HEK293T (cell line): ENCODE data around the gene EXD1.
"Not testable (repeated sequence)": the region's sequence is repeated elsewhere in the genome, so short reads cannot be mapped to it uniquely, and the experiment has no call there.

Source experiments
- CTCF ChIA-PET: fragments of 350-600 bp; formaldehyde crosslinking; extraction: SDS; loops from one replicate; lab custom pipeline; 2021; ENCODE audit warnings: antibody characterized with exemption, inconsistent platforms; lab: Yijun Ruan, JAX
- POLR2A ChIA-PET: fragments of 350-600 bp; formaldehyde crosslinking; extraction: SDS; loops from one replicate; lab custom pipeline; 2020; ENCODE audit warnings: antibody characterized with exemption, inconsistent platforms; lab: Yijun Ruan, JAX
- DNase-seq: peaks from one replicate; pipeline ENCODE4 v3.0.0; 2012; ENCODE audit warnings: mixed read lengths; ENCODE audit errors: extremely low spot score
- ARNT ChIP-seq: fragments of 450-650 bp; IDR thresholded peaks from 2 replicates; pipeline ENCODE4 v1.6.1; 2017; ENCODE audit warnings: mild to moderate bottlenecking
- BHLHE40 ChIP-seq: fragments of 450-650 bp; IDR thresholded peaks from 2 replicates; pipeline ENCODE4 v1.6.1; 2016; ENCODE audit warnings: mild to moderate bottlenecking, moderate library complexity, borderline replicate concordance
- CTBP1 ChIP-seq: fragments of 450-650 bp; IDR thresholded peaks from 2 replicates; pipeline ENCODE4 v1.6.1; 2016; ENCODE audit warnings: borderline replicate concordance
- ELF4 ChIP-seq: fragments of 450-650 bp; IDR thresholded peaks from 2 replicates; pipeline ENCODE4 v1.6.1; 2017; ENCODE audit warnings: antibody characterized with exemption
- FOXA1 ChIP-seq: fragments of 450-650 bp; IDR thresholded peaks from 2 replicates; pipeline ENCODE4 v1.6.1; 2016; ENCODE audit warnings: mild to moderate bottlenecking
- FOXK2 ChIP-seq: fragments of 450-650 bp; IDR thresholded peaks from 2 replicates; pipeline ENCODE4 v1.6.1; 2016; ENCODE audit warnings: mild to moderate bottlenecking
- FOXM1 ChIP-seq: fragments of 450-650 bp; IDR thresholded peaks from 2 replicates; pipeline ENCODE4 v1.6.1; 2017; ENCODE audit warnings: mild to moderate bottlenecking, borderline replicate concordance
- HDGF ChIP-seq: fragments of 450-650 bp; IDR thresholded peaks from 2 replicates; pipeline ENCODE4 v1.6.1; 2017; ENCODE audit warnings: antibody characterized with exemption, borderline replicate concordance
- L3MBTL2 ChIP-seq: fragments of 450-650 bp; conservative IDR thresholded peaks from 2 replicates; pipeline ENCODE4 v1.6.1; 2016; ENCODE audit warnings: mild to moderate bottlenecking
- LEF1 ChIP-seq: fragments of 450-650 bp; IDR thresholded peaks from 2 replicates; pipeline ENCODE4 v1.6.1; 2017; ENCODE audit warnings: mild to moderate bottlenecking, borderline replicate concordance
- NFRKB ChIP-seq: fragments of 450-650 bp; IDR thresholded peaks from 2 replicates; pipeline ENCODE4 v1.6.1; 2016; ENCODE audit warnings: mild to moderate bottlenecking, moderate library complexity
- PKNOX1 ChIP-seq: fragments of 450-650 bp; IDR thresholded peaks from 2 replicates; pipeline ENCODE4 v1.6.1; 2016
- SP1 ChIP-seq: fragments of 450-650 bp; IDR thresholded peaks from 2 replicates; pipeline ENCODE4 v1.6.1; 2017
- SUZ12 ChIP-seq: fragments of 450-650 bp; IDR thresholded peaks from 2 replicates; pipeline ENCODE4 v1.6.1; 2016; ENCODE audit warnings: mild to moderate bottlenecking
- TARDBP ChIP-seq: fragments of 450-650 bp; IDR thresholded peaks from 2 replicates; pipeline ENCODE4 v1.6.1; 2016
- ZNF384 ChIP-seq: fragments of 450-650 bp; IDR thresholded peaks from 2 replicates; pipeline ENCODE4 v1.6.1; 2016

The EXD1 gene

GRCh38 chr15:41256103-41256502 lies 25.5 kb upstream of the EXD1 start:
- CTCF ChIA-PET = no interaction called here
- POLR2A ChIA-PET = no interaction called here
- DNase-seq = no peak
- TF ChIP-seq PKNOX1 (no peak), FOXK2 (no peak), CTBP1 (no peak), SP1 (no peak), ELF4 (no peak), LEF1 (no peak), NFRKB (no peak), SUZ12 (no peak), HDGF (no peak)

GRCh38 chr15:41254560-41254959 lies 24.0 kb upstream of the EXD1 start:
- POLR2A ChIA-PET = no interaction called here
- no peak for DNase-seq
- CTCF ChIA-PET = no interaction called here
- TF ChIP-seq SP1 = no peak
- TF ChIP-seq ELF4 = no peak
- no peak for TF ChIP-seq FOXM1
- TF ChIP-seq HDGF = no peak
- TF ChIP-seq SUZ12 = no peak
- no peak for TF ChIP-seq PKNOX1
- TF ChIP-seq LEF1 = no peak
- no peak for TF ChIP-seq ARNT
- TF ChIP-seq ZNF384 = no peak
- TF ChIP-seq NFRKB = no peak
- TF ChIP-seq L3MBTL2 = no peak
- no peak for TF ChIP-seq TARDBP
- TF ChIP-seq BHLHE40 = no peak
- TF ChIP-seq CTBP1 = no peak
- TF ChIP-seq FOXA1 = no peak
- no peak for TF ChIP-seq FOXK2

GRCh38 chr15:41251411-41251810 lies 20.9 kb upstream of the EXD1 start:
- POLR2A ChIA-PET = no interaction called here

GRCh38 chr15:41250745-41251144 lies 20.2 kb upstream of the EXD1 start:
- CTCF ChIA-PET, POLR2A ChIA-PET, DNase-seq: not testable (repeated sequence)

More at GRCh38 chr15:41251411-41251810, 20.9 kb upstream of the EXD1 start:
- CTCF ChIA-PET = no interaction called here
- no peak for TF ChIP-seq FOXA1
- no peak for TF ChIP-seq LEF1
- no peak for TF ChIP-seq HDGF
- TF ChIP-seq PKNOX1 = no peak
- TF ChIP-seq BHLHE40 = no peak
- TF ChIP-seq FOXK2 = no peak
- no peak for TF ChIP-seq ZNF384
- no peak for TF ChIP-seq ARNT
- no peak for TF ChIP-seq NFRKB
- TF ChIP-seq CTBP1 = no peak
- TF ChIP-seq ELF4 = no peak
- TF ChIP-seq FOXM1 = no peak
- TF ChIP-seq SUZ12 = no peak
- TF ChIP-seq SP1 = no peak
- TF ChIP-seq TARDBP = no peak
- TF ChIP-seq L3MBTL2 = no peak
- DNase-seq = no peak

GRCh38 chr15:41241221-41241964 lies 10.8 kb upstream of the EXD1 start:
- POLR2A ChIA-PET = no interaction called here
- DNase-seq = no peak
- CTCF ChIA-PET = no interaction called here
- TF ChIP-seq L3MBTL2 (no peak), SP1 (no peak), ZNF384 (no peak)

GRCh38 chr15:41238100-41238499 lies 7.5 kb upstream of the EXD1 start:
- ChIA-PET POLR2A (interaction anchor here (1.2 kb wide), 1 partner anchor 94 kb away, joined by 4 read pairs; the partner anchor contains the start of genes NUSAP1 and OIP5), CTCF (no interaction called here)
- TF ChIP-seq FOXM1 (no peak), TARDBP (no peak), ELF4 (no peak), ZNF384 (no peak), L3MBTL2 (no peak), SP1 (no peak), ARNT (no peak), FOXK2 (no peak), NFRKB (no peak), SUZ12 (no peak), CTBP1 (no peak), PKNOX1 (no peak), BHLHE40 (no peak)
- no peak for DNase-seq
